Non-pigmented ciliary epithelial cell (primary cell): Measurements from ENCODE around the gene WDR54.
"Not testable (repeated sequence)": the region's sequence is repeated elsewhere in the genome, so short reads cannot be mapped to it uniquely, and the experiment has no call there.

Experiments
- DNase-seq: peaks from one replicate; pipeline ENCODE4 v3.0.0-alpha.2; 2010; ENCODE audit warnings: low read depth

Gene WDR54

GRCh38 chr2:74407682-74408081, 13.8 kb upstream of the WDR54 start:
- no peak for DNase-seq

GRCh38 chr2:74413001-74413698, 8.4 kb upstream of the WDR54 start:
- DNase-seq = no peak

GRCh38 chr2:74414441-74414840, 7.1 kb upstream of the WDR54 start:
- DNase-seq = no peak

- DNase-seq = no peak
Measured at GRCh38 chr2:74414881-74415761, 6.4 kb upstream of the WDR54 start.

- no peak for DNase-seq
Measured at GRCh38 chr2:74415762-74416395, 5.7 kb upstream of the WDR54 start.

- DNase-seq = no peak
Measured at GRCh38 chr2:74416778-74417177, 4.8 kb upstream of the WDR54 start.

- DNase-seq = no peak
Measured at GRCh38 chr2:74417197-74417596, 4.3 kb upstream of the WDR54 start.

GRCh38 chr2:74417763-74418162, 3.8 kb upstream of the WDR54 start:
- no peak for DNase-seq

GRCh38 chr2:74418312-74418711, 3.2 kb upstream of the WDR54 start:
- no peak for DNase-seq

GRCh38 chr2:74419345-74419744, 2.2 kb upstream of the WDR54 start:
- no peak for DNase-seq

GRCh38 chr2:74420006-74420405, 1.5 kb upstream of the WDR54 start:
- no peak for DNase-seq

- not testable (repeated sequence) for DNase-seq
Measured at GRCh38 chr2:74420443-74421103, 957 bp upstream of the WDR54 start.

GRCh38 chr2:74423231-74424095, 1.9 kb downstream of the WDR54 start:
- DNase-seq = no peak

- DNase-seq = no peak
Measured at GRCh38 chr2:74424139-74424992, 2.8 kb downstream of the WDR54 start.

GRCh38 chr2:74424995-74425406, 3.5 kb downstream of the WDR54 start:
- no peak for DNase-seq

GRCh38 chr2:74425523-74425922, 4.0 kb downstream of the WDR54 start:
- DNase-seq = no peak

GRCh38 chr2:74426181-74426758, 4.7 kb downstream of the WDR54 start:
- DNase-seq = no peak

- DNase-seq = no peak
Measured at GRCh38 chr2:74427551-74427950, 6.0 kb downstream of the WDR54 start.

GRCh38 chr2:74428675-74429074, 7.1 kb downstream of the WDR54 start:
- DNase-seq = no peak
